Measurements from ENCODE around the gene DPYSL4. TPM values are rescaled to one million over a fixed set of nuclear protein-coding genes. Genes with fewer than 3 reads are reported as not detected.

DPYSL4 gene
- total and polyA plus RNA-seq, 2 experiments from 2014 or later = 2.1 TPM

- 21 to 25% methylated on average over 7 of the region's 7 CpGs for WGBS, 2 experiments (ENCODE audit: low coverage in 1 of 2, low lambda C conversion rate in 2 of 2, missing lambda C conversion rate in 2 of 2)
- in situ Hi-C loops (cut with MboI) = no loop called here
- no peak overlapping the region for H3K27ac ChIP-seq
Observed at GRCh38 chr10:132154440-132154839, 32.3 kb upstream of the DPYSL4 start.

GRCh38 chr10:132154931-132155330, 31.8 kb upstream of the DPYSL4 start:
- no peaks in the 10 kb centered on the region for H3K27me3 ChIP-seq (replicated peaks; ENCODE audit: insufficient read depth)
- no peak overlapping the region for H3K9ac ChIP-seq
- H4K20me1 ChIP-seq (ENCODE audit: insufficient read depth) = no peaks in the 10 kb centered on the region
- H3K4me3 ChIP-seq = no peak overlapping the region
- TF ChIP-seq EZH2phosphoT487 (IDR thresholded peaks at IDR 0.05; ENCODE audit: insufficient read depth, low read depth) = no peak
- no peak for TF ChIP-seq EZH2 (IDR thresholded peaks at IDR 0.05; ENCODE audit: insufficient read depth, poor library complexity, severe bottlenecking)
- no peaks in the 10 kb centered on the region for H3K4me1 ChIP-seq (ENCODE audit: insufficient read depth)
- no peak overlapping the region for H3K27ac ChIP-seq
- DNase-seq = no peak
- H3F3A ChIP-seq (ENCODE audit: insufficient read depth) = no peaks in the 10 kb centered on the region
- H3K79me2 ChIP-seq (ENCODE audit: insufficient read depth) = no peaks in the 10 kb centered on the region
- no peak overlapping the region for H2AFZ ChIP-seq
- in situ Hi-C loops (cut with MboI) = no loop called here
- H3K9me3 ChIP-seq (ENCODE audit: low read depth) = no peaks in the 10 kb centered on the region
- H3K9me2 ChIP-seq (ENCODE audit: insufficient read depth) = no peaks in the 10 kb centered on the region
- H3K4me2 ChIP-seq (ENCODE audit: unreplicated experiment) = no peak overlapping the region
- 65 to 81% methylated on average over 1 of the region's 1 CpG for WGBS, 2 experiments (ENCODE audit: low coverage in 1 of 2, low lambda C conversion rate in 2 of 2, missing lambda C conversion rate in 2 of 2)
- H3K36me3 ChIP-seq (ENCODE audit: low read depth) = no peaks in the 10 kb centered on the region

More at GRCh38 chr10:132154440-132154839, 32.3 kb upstream of the DPYSL4 start:
- TF ChIP-seq EZH2phosphoT487 (IDR thresholded peaks at IDR 0.05; ENCODE audit: insufficient read depth, low read depth) (no peak), EZH2 (IDR thresholded peaks at IDR 0.05; ENCODE audit: insufficient read depth, poor library complexity, severe bottlenecking) (no peak)
- no peaks in the 10 kb centered on the region for H3F3A ChIP-seq (ENCODE audit: insufficient read depth)
- H4K20me1 ChIP-seq (ENCODE audit: insufficient read depth) = no peaks in the 10 kb centered on the region
- no peak overlapping the region for H3K4me3 ChIP-seq
- no peaks in the 10 kb centered on the region for H3K27me3 ChIP-seq (replicated peaks; ENCODE audit: insufficient read depth)
- no peak overlapping the region for H3K4me2 ChIP-seq (ENCODE audit: unreplicated experiment)
- H3K9me3 ChIP-seq (ENCODE audit: low read depth) = no peaks in the 10 kb centered on the region
- no peaks in the 10 kb centered on the region for H3K9me2 ChIP-seq (ENCODE audit: insufficient read depth)
- no peak overlapping the region for H3K9ac ChIP-seq
- no peaks in the 10 kb centered on the region for H3K79me2 ChIP-seq (ENCODE audit: insufficient read depth)
- no peaks in the 10 kb centered on the region for H3K4me1 ChIP-seq (ENCODE audit: insufficient read depth)
- no peaks in the 10 kb centered on the region for H3K36me3 ChIP-seq (ENCODE audit: low read depth)
- no peak overlapping the region for H2AFZ ChIP-seq
- no peak for DNase-seq

- in situ Hi-C loops (cut with MboI) = no loop called here
- no peak for DNase-seq
- Histone ChIP-seq H3K9me2 (ENCODE audit: insufficient read depth) (no peaks in the 10 kb centered on the region), H3K4me1 (ENCODE audit: insufficient read depth) (no peaks in the 10 kb centered on the region), H3K79me2 (ENCODE audit: insufficient read depth) (no peaks in the 10 kb centered on the region), H3K9me3 (ENCODE audit: low read depth) (no peaks in the 10 kb centered on the region), H3F3A (ENCODE audit: insufficient read depth) (no peaks in the 10 kb centered on the region), H2AFZ (no peak overlapping the region), H3K27me3 (replicated peaks; ENCODE audit: insufficient read depth) (no peaks in the 10 kb centered on the region), H3K36me3 (ENCODE audit: low read depth) (no peaks in the 10 kb centered on the region), H3K4me3 (no peak overlapping the region), H3K27ac (no peak overlapping the region), H3K4me2 (ENCODE audit: unreplicated experiment) (no peak overlapping the region), H4K20me1 (ENCODE audit: insufficient read depth) (no peaks in the 10 kb centered on the region), H3K9ac (no peak overlapping the region)
- TF ChIP-seq EZH2 (IDR thresholded peaks at IDR 0.05; ENCODE audit: insufficient read depth, poor library complexity, severe bottlenecking) = no peak
- 56 to 67% methylated on average over 15 of the region's 15 CpGs for WGBS, 2 experiments (ENCODE audit: low coverage in 1 of 2, low lambda C conversion rate in 2 of 2, missing lambda C conversion rate in 2 of 2)
Observed at GRCh38 chr10:132155723-132156381, 30.9 kb upstream of the DPYSL4 start.

GRCh38 chr10:132156382-132156781, 30.4 kb upstream of the DPYSL4 start:
- Histone ChIP-seq H3K36me3 (ENCODE audit: low read depth) (no peaks in the 10 kb centered on the region), H4K20me1 (ENCODE audit: insufficient read depth) (no peaks in the 10 kb centered on the region), H2AFZ (no peak overlapping the region), H3K27ac (no peak overlapping the region), H3K4me1 (ENCODE audit: insufficient read depth) (no peaks in the 10 kb centered on the region), H3K9me2 (ENCODE audit: insufficient read depth) (no peaks in the 10 kb centered on the region), H3K9ac (no peak overlapping the region), H3K27me3 (replicated peaks; ENCODE audit: insufficient read depth) (no peaks in the 10 kb centered on the region), H3K4me3 (no peak overlapping the region), H3K9me3 (ENCODE audit: low read depth) (no peaks in the 10 kb centered on the region), H3K79me2 (ENCODE audit: insufficient read depth) (no peaks in the 10 kb centered on the region), H3F3A (ENCODE audit: insufficient read depth) (no peaks in the 10 kb centered on the region), H3K4me2 (ENCODE audit: unreplicated experiment) (no peak overlapping the region)
- in situ Hi-C loops (cut with MboI) = no loop called here
- WGBS, 2 experiments (ENCODE audit: low coverage in 1 of 2, low lambda C conversion rate in 2 of 2, missing lambda C conversion rate in 2 of 2) = 40 to 41% methylated on average over 7 of the region's 7 CpGs
- TF ChIP-seq EZH2phosphoT487 (IDR thresholded peaks at IDR 0.05; ENCODE audit: insufficient read depth, low read depth) = no peak
- no peak for DNase-seq

GRCh38 chr10:132157101-132157500, 29.6 kb upstream of the DPYSL4 start:
- H3K9me2 ChIP-seq (ENCODE audit: insufficient read depth) = no peaks in the 10 kb centered on the region
- H2AFZ ChIP-seq = no peak overlapping the region
- no peaks in the 10 kb centered on the region for H4K20me1 ChIP-seq (ENCODE audit: insufficient read depth)
- H3K4me2 ChIP-seq (ENCODE audit: unreplicated experiment) = no peak overlapping the region
- H3K27ac ChIP-seq = no peak overlapping the region
- H3K9me3 ChIP-seq (ENCODE audit: low read depth) = no peaks in the 10 kb centered on the region
- no peaks in the 10 kb centered on the region for H3K36me3 ChIP-seq (ENCODE audit: low read depth)
- TF ChIP-seq EZH2phosphoT487 (IDR thresholded peaks at IDR 0.05; ENCODE audit: insufficient read depth, low read depth) (no peak), EZH2 (IDR thresholded peaks at IDR 0.05; ENCODE audit: insufficient read depth, poor library complexity, severe bottlenecking) (no peak)
- in situ Hi-C loops (cut with MboI) = no loop called here
- H3K4me1 ChIP-seq (ENCODE audit: insufficient read depth) = no peaks in the 10 kb centered on the region
- H3K9ac ChIP-seq = no peak overlapping the region
- no peaks in the 10 kb centered on the region for H3K79me2 ChIP-seq (ENCODE audit: insufficient read depth)
- no peak overlapping the region for H3K4me3 ChIP-seq
- H3K27me3 ChIP-seq (replicated peaks; ENCODE audit: insufficient read depth) = no peaks in the 10 kb centered on the region
- WGBS, 2 experiments (ENCODE audit: low coverage in 1 of 2, low lambda C conversion rate in 2 of 2, missing lambda C conversion rate in 2 of 2) = 69 to 76% methylated on average over 8 of the region's 8 CpGs
- DNase-seq = no peak
- no peaks in the 10 kb centered on the region for H3F3A ChIP-seq (ENCODE audit: insufficient read depth)

Data from GM23248 (cell line).